Aorta (tissue), 5 donors: ENCODE results near the gene SLC38A8. TPM values are rescaled to one million over a fixed set of nuclear protein-coding genes. Genes with fewer than 3 reads are reported as not detected.

ENCODE experiments used
- ATAC-seq: fragments of 200-7000 bp; cut with Tn5 transposase; one replicate; pipeline ENCODE4 v1.9.1; 2022; ENCODE audit warnings: moderate library complexity; ENCODE audit not compliant: low FRiP score
- DNase-seq, 2 donors: peaks; one replicate each; pipeline ENCODE4 v3.0.0-alpha.2; 2020
- H3K27ac ChIP-seq, 2 donors: one replicate each; pipeline ENCODE4 v1.5.1; 2013; ENCODE audit warnings: low read length in 2 of 2, mild to moderate bottlenecking in 2 of 2, moderate library complexity in 2 of 2, control low read depth in 1 of 2, inconsistent platforms in 1 of 2, low read depth in 1 of 2
- H3K27me3 ChIP-seq, 2 donors: one replicate each; pipeline ENCODE4 v1.6.1; 2013; ENCODE audit warnings: control low read depth in 1 of 2, low read length in 1 of 2, mild to moderate bottlenecking in 1 of 2, moderate library complexity in 1 of 2; ENCODE audit not compliant: insufficient read depth in 2 of 2, control insufficient read depth in 1 of 2
- H3K36me3 ChIP-seq, 2 donors: one replicate each; pipeline ENCODE4 v1.6.1; 2013; ENCODE audit warnings: control low read depth in 1 of 2, low read length in 1 of 2, mild to moderate bottlenecking in 1 of 2; ENCODE audit not compliant: insufficient read depth in 2 of 2, control insufficient read depth in 1 of 2
- H3K4me1 ChIP-seq, 2 donors: one replicate each; pipeline ENCODE4 v1.6.1; 2013; ENCODE audit warnings: low read length in 2 of 2, control low read depth in 1 of 2, mild to moderate bottlenecking in 1 of 2, moderate library complexity in 1 of 2; ENCODE audit not compliant: insufficient read depth in 2 of 2, control insufficient read depth in 1 of 2
- H3K4me3 ChIP-seq, 2 donors: one replicate each; pipeline ENCODE4 v1.5.1; 2013; ENCODE audit warnings: low read length in 2 of 2, control low read depth in 1 of 2, mild to moderate bottlenecking in 1 of 2
- H3K9me3 ChIP-seq: one replicate; pipeline ENCODE4 v1.6.1; 2013; ENCODE audit warnings: mild to moderate bottlenecking, low read length; ENCODE audit not compliant: control insufficient read depth
- WGBS, 2 donors: extraction: QIAGEN DNeasy Blood & Tissue Kit; methylation state at CpG; one replicate each; pipeline ENCODE4 v1.1.7; 2013; 5-methylcytosine and 5-hydroxymethylcytosine counted together
- intact Hi-C, 2 donors: fragments of 100-400 bp; cut with DNase I; formaldehyde crosslinking; loops; one replicate each; pipeline versions ENCODE4 v1.14.2 to v1.15.0; 2022
- polyA plus RNA-seq, 2 donors: library from polyadenylated mRNA; stranded (reverse); fragments of 200-250 nt; gene quantifications; one replicate each; pipeline ENCODE4 v1.2.3, GENCODE V29; 2013
- total RNA-seq, 2 donors: library from RNA; stranded (reverse); fragmentation: NEBNext Ultra II Directional; extraction: Animal tissue kit (Norgen Biotek cat#: 25700); gene quantifications; one replicate each; pipeline ENCODE4 v1.2.1, GENCODE V29; 2021
- donor health status: healthy with polysubstance abuse.
- donor health status: Bipolar disorder and iron deficiency.
- donor health status: DM: no; HTN: no; CAD: no.
- donor health status: DM: no; HTN: no; CAD: no.
- donor health status: DM: yes; HTN: yes; CAD: no.

SLC38A8 gene
- total and polyA plus RNA-seq, 4 donors, result not detected

DNA sequence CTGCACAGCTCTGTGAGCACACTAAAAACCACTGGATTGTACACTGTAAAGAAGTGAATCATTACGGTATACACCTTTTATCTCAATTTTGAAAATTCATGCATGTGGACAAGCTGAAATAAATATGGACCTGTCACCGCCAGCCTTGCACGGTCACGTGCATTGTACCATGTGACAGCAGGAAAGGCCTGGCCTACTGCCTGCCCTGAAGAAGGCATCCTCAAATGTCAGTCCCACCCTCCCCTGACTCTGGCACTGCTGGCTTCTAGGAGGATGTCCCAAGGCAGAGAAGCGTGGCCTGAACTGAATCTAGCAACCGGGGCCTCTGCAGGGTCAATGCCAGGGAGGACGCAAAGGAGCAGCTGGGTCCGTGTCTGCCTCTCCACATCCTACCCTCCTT lies 34.6 kb downstream of the SLC38A8 start:
- H3K9me3 ChIP-seq, result no peaks in the 10 kb centered on the region
- DNase-seq, result peak in 1 of 2 donors; percentile 19
- ATAC-seq, result no peak
- no peak overlapping the region for H3K4me3 ChIP-seq
- no peaks in the 10 kb centered on the region for H3K27me3 ChIP-seq
- no peaks in the 10 kb centered on the region for H3K4me1 ChIP-seq
- intact Hi-C loops, result no loop called here
- WGBS, 2 donors, result 64 to 65% methylated on average over 8 of the region's 8 CpGs
- H3K36me3 ChIP-seq, result no peaks in the 10 kb centered on the region
- H3K27ac ChIP-seq, result no peak overlapping the region

- no peaks in the 10 kb centered on the region for H3K36me3 ChIP-seq
- no peaks in the 10 kb centered on the region for H3K9me3 ChIP-seq
- H3K27ac ChIP-seq, result no peak overlapping the region
- intact Hi-C loops, result no loop called here
- no peaks in the 10 kb centered on the region for H3K4me1 ChIP-seq
- no peak overlapping the region for H3K4me3 ChIP-seq
- DNase-seq, result peak in 1 of 2 donors; percentile 36
- no peaks in the 10 kb centered on the region for H3K27me3 ChIP-seq
- WGBS, 2 donors, result 80 to 84% methylated on average over 4 of the region's 4 CpGs
- no peak for ATAC-seq
Observed at GRCh38 chr16:84007520-84007919, 35.1 kb downstream of the SLC38A8 start.

DNA sequence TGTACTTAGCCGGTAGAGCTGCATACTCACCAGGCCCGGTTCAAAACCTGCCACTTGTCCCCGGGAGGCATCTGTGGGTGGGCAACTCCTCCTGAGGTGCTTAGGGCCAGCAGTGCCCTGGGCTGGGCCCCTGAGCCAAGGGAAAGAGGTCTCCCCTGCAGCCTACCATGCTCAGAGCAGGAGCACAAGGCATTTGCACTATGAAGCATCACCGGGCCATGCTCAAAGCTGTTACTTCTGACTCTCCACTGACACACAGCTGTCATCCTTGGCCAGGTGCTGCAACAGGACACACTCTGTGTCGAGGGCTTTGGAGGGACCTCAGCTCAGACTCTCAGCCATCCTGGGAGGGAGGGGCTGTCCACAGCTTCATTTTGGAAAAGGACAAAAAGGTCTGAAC lies 37.2 kb downstream of the SLC38A8 start:
- no peaks in the 10 kb centered on the region for H3K27me3 ChIP-seq
- intact Hi-C loops, result no loop called here
- DNase-seq (no peak), ATAC-seq (no peak)
- no peak overlapping the region for H3K27ac ChIP-seq
- H3K4me3 ChIP-seq, result no peak overlapping the region
- 81 to 83% methylated on average over 5 of the region's 5 CpGs for WGBS, 2 donors
- no peaks in the 10 kb centered on the region for H3K4me1 ChIP-seq
- H3K9me3 ChIP-seq, result no peaks in the 10 kb centered on the region
- H3K36me3 ChIP-seq, result no peaks in the 10 kb centered on the region

- 74 to 75% methylated on average over 7 of the region's 7 CpGs for WGBS, 2 donors
- H3K9me3 ChIP-seq, result no peaks in the 10 kb centered on the region
- H3K27ac ChIP-seq, result no peak overlapping the region
- no peaks in the 10 kb centered on the region for H3K4me1 ChIP-seq
- no peak overlapping the region for H3K4me3 ChIP-seq
- ATAC-seq (no peak), DNase-seq (no peak)
- no peaks in the 10 kb centered on the region for H3K27me3 ChIP-seq
- H3K36me3 ChIP-seq, result no peaks in the 10 kb centered on the region
- intact Hi-C loops, result no loop called here
Observed at GRCh38 chr16:84004442-84004841, 38.2 kb downstream of the SLC38A8 start.

DNA sequence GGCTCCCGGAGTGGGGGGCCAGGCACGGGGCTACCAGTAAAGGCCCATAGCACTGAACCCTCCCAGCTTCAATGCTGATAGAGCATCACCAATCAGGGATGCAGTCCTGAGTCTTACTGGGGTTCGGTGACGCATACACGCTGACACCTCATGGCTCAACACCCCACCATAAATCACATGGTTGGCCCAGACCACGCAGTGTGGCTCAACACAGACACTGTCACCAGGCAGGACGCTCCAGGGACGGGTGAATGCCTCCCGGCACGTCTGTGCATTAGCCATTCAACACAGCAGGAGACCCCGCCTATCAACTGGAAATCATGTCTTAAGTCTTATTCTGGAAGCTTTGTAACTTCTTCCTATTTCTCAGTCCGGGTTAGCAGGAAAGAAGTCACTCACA lies 39.6 kb downstream of the SLC38A8 start:
- 80 to 84% methylated on average over 12 of the region's 12 CpGs for WGBS, 2 donors
- no peaks in the 10 kb centered on the region for H3K9me3 ChIP-seq
- no peaks in the 10 kb centered on the region for H3K27me3 ChIP-seq
- no peak overlapping the region for H3K27ac ChIP-seq
- intact Hi-C loops, result no loop called here
- no peak overlapping the region for H3K4me3 ChIP-seq
- DNase-seq, result no peak
- H3K4me1 ChIP-seq, result no peaks in the 10 kb centered on the region
- no peak for ATAC-seq
- H3K36me3 ChIP-seq, result no peaks in the 10 kb centered on the region

DNA sequence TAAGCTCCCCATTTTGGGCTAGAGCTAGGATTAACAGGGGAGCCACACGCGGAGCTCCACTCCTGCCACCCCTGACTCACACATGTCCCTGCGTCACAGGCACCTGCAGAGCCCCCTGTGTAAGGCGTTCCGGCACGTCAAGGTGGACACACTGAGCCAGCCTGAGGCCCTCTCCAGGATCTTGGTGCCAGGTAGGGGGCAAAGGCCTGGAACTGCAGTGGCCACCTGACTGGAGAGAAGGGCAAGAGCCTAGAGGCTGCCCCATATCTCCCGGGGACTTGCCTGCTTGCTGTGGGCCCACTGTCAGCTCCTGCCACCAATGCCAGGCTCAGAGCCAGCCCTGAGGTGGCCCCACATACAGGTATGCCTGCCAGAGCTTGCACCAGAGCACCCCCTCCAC lies 40.9 kb downstream of the SLC38A8 start:
- 91 to 93% methylated on average over 7 of the region's 7 CpGs for WGBS, 2 donors
- H3K4me1 ChIP-seq, result no peaks in the 10 kb centered on the region
- H3K36me3 ChIP-seq, result no peaks in the 10 kb centered on the region
- no peak overlapping the region for H3K4me3 ChIP-seq
- intact Hi-C loops, result no loop called here
- no peaks in the 10 kb centered on the region for H3K27me3 ChIP-seq
- H3K9me3 ChIP-seq, result no peaks in the 10 kb centered on the region
- no peak for ATAC-seq
- H3K27ac ChIP-seq, result no peak overlapping the region
- DNase-seq, result no peak

- ATAC-seq (no peak), DNase-seq (no peak)
- H3K4me3 ChIP-seq, result no peak overlapping the region
- H3K4me1 ChIP-seq, result no peaks in the 10 kb centered on the region
- H3K27ac ChIP-seq, result no peak overlapping the region
- intact Hi-C loops, result no loop called here
- no peaks in the 10 kb centered on the region for H3K27me3 ChIP-seq
- no peaks in the 10 kb centered on the region for H3K9me3 ChIP-seq
- WGBS, 2 donors, result 87 to 90% methylated on average over 13 of the region's 13 CpGs
- H3K36me3 ChIP-seq, result no peaks in the 10 kb centered on the region
Observed at GRCh38 chr16:84000989-84001642, 41.5 kb downstream of the SLC38A8 start.

DNA sequence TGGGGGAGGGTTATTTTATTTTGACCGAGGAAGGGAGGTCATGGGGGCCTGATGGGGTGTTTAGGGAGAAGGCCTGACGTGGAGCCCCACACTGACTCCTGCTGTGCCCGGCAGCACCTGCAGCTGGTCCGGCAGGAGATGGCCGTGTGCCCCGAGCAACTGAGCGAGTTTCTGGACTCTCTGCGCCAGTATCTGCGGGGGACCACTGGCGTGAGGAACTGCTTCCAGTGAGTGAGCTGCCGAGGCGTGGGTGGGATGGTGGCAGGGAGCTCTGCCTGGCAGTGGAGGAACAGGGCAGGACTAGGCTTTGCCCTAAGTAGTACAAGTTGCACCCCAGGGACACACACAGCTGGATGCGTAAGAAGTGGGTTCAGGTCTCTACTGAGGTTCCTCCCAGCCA lies 44.5 kb downstream of the SLC38A8 start:
- Histone ChIP-seq H3K27me3 (no peaks in the 10 kb centered on the region), H3K4me1 (no peaks in the 10 kb centered on the region), H3K36me3 (no peaks in the 10 kb centered on the region), H3K4me3 (no peak overlapping the region), H3K27ac (no peak overlapping the region), H3K9me3 (no peaks in the 10 kb centered on the region)
- DNase-seq (no peak), ATAC-seq (no peak)
- 89 to 90% methylated on average over 13 of the region's 13 CpGs for WGBS, 2 donors
- intact Hi-C loops, result no loop called here

DNA sequence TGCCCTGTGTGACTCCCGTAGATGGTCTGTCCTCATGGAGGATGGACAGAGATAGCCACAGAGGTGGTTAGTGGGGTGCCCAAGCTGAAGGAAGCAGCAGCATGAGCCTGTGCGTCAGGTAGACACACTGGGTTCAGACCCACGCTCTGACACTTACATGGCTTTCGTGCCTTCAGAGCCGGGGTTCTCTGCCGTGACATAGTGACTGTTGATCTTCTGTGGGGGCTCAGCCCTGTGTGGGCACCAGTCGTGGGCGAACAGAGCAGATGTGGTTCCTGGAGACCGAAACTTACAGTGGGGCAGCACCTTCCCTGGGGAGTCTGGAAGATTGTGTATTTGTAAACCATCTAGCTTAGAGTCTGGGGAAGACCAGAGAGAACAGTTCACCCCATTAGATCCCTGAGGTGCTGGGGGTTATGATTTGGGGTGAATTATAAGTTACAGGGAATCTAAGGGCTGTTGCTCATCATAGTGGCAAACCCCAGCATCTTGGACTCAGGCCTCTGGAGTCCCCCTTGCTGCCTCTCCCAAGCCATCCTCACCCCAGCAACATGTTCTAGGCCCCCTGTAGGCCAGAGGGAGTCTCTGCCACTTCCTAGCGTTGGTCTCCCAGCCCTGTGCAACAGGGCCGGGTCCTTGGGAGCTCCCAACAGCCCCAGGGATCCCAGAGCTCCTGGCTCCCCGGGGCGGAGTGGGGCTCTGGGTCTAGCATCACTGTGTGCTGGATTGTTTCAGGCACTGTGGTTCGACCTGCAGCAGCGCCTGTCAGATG lies 45.9 kb downstream of the SLC38A8 start:
- Histone ChIP-seq H3K9me3 (no peaks in the 10 kb centered on the region), H3K27me3 (no peaks in the 10 kb centered on the region), H3K36me3 (no peaks in the 10 kb centered on the region), H3K4me1 (no peaks in the 10 kb centered on the region), H3K4me3 (no peak overlapping the region), H3K27ac (no peak overlapping the region)
- no peak for DNase-seq
- intact Hi-C loops, result no loop called here
- ATAC-seq, result no peak
- WGBS, 2 donors, result 84 to 90% methylated on average over 15 of the region's 15 CpGs
